ENCODE data around the gene SUCO. TPM values are rescaled to one million over a fixed set of nuclear protein-coding genes. Genes with fewer than 3 reads are reported as not detected.
A peak's percentile ranks its signal among the peaks of the same experiment; 100 is the strongest.

SUCO gene
- total RNA-seq, 1 donor from 2014 or later, result 38.0 TPM

DNA sequence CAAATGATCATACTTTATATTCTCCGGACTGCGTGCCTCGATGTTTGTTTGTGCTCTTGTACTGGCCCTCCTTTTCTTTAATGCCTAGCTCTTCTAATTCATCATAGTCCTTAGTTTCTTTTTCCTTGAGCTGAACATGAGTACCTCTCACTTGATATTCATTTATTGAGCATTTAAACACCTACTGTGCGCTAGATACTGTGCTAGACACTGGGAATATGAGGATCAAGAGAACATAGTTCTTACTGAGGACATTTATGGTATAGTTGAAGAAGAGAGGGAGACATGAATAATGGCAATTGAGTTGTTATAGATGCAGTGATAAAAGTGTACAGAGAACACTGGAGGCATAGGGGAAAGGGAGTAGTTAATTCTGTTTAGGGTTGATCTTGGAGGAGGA, 22.0 kb downstream of the SUCO start:
- Mint-ChIP-seq H3K27me3 (no peaks in the 10 kb centered on the region), H3K27ac (no peak overlapping the region), H3K4me1 (peaks cover 13% of the 10 kb centered on the region), H3K4me3 (no peak overlapping the region), H3K36me3 (ENCODE audit: low read depth) (peaks cover 38% of the 10 kb centered on the region), H3K9me3 (no peaks in the 10 kb centered on the region)
- intact Hi-C loops (cut with micrococcal nuclease), result no loop called here
- no peak for DNase-seq

- intact Hi-C loops (cut with micrococcal nuclease), result no loop called here
- Mint-ChIP-seq H3K4me3 (no peak overlapping the region), H3K36me3 (ENCODE audit: low read depth) (peaks cover 51% of the 10 kb centered on the region), H3K4me1 (peaks cover 8% of the 10 kb centered on the region), H3K27me3 (no peaks in the 10 kb centered on the region), H3K9me3 (no peaks in the 10 kb centered on the region), H3K27ac (no peak overlapping the region)
- DNase-seq, result no peak
Measured at GRCh38 chr1:172556461-172556860, 23.5 kb downstream of the SUCO start.

GRCh38 chr1:172557270-172557669, 24.3 kb downstream of the SUCO start:
- Mint-ChIP-seq H3K4me1 (peaks cover 8% of the 10 kb centered on the region), H3K27ac (no peak overlapping the region), H3K36me3 (ENCODE audit: low read depth) (peaks cover 55% of the 10 kb centered on the region), H3K27me3 (no peaks in the 10 kb centered on the region), H3K4me3 (no peak overlapping the region), H3K9me3 (no peaks in the 10 kb centered on the region)
- intact Hi-C loops (cut with micrococcal nuclease), result no loop called here
- DNase-seq, result no peak

GRCh38 chr1:172559572-172560210, 26.7 kb downstream of the SUCO start:
- DNase-seq, result no peak
- Mint-ChIP-seq H3K27me3 (no peaks in the 10 kb centered on the region), H3K36me3 (ENCODE audit: low read depth) (peaks cover 70% of the 10 kb centered on the region), H3K9me3 (peaks cover 7% of the 10 kb centered on the region), H3K27ac (no peak overlapping the region), H3K4me1 (peaks cover 7% of the 10 kb centered on the region), H3K4me3 (no peak overlapping the region)
- intact Hi-C loops (cut with micrococcal nuclease), result no loop called here

DNA sequence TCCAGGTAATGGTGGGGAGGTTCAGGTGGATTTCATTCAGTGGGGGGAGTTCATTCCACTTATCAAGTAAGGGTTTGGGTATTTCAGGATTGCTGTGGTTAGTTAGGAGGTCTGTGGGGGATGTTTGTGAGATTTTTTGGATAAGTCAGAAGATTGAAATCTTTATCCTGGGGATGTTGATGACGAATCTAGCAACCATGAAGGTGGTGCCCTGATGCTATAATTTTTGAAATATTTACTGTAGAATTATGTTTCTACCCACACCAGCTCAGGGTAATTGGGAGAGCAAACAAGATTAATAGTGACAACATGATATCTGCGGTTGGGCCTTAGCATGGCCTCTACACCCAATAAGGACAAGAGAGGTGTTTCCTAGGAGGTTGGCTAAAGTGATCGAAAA, 28.3 kb downstream of the SUCO start:
- Mint-ChIP-seq H3K4me3 (no peak overlapping the region), H3K36me3 (ENCODE audit: low read depth) (peaks cover 66% of the 10 kb centered on the region), H3K27me3 (no peaks in the 10 kb centered on the region), H3K9me3 (peaks cover 7% of the 10 kb centered on the region), H3K4me1 (peaks cover 4% of the 10 kb centered on the region), H3K27ac (no peak overlapping the region)
- intact Hi-C loops (cut with micrococcal nuclease), result no loop called here
- no peak for DNase-seq

DNA sequence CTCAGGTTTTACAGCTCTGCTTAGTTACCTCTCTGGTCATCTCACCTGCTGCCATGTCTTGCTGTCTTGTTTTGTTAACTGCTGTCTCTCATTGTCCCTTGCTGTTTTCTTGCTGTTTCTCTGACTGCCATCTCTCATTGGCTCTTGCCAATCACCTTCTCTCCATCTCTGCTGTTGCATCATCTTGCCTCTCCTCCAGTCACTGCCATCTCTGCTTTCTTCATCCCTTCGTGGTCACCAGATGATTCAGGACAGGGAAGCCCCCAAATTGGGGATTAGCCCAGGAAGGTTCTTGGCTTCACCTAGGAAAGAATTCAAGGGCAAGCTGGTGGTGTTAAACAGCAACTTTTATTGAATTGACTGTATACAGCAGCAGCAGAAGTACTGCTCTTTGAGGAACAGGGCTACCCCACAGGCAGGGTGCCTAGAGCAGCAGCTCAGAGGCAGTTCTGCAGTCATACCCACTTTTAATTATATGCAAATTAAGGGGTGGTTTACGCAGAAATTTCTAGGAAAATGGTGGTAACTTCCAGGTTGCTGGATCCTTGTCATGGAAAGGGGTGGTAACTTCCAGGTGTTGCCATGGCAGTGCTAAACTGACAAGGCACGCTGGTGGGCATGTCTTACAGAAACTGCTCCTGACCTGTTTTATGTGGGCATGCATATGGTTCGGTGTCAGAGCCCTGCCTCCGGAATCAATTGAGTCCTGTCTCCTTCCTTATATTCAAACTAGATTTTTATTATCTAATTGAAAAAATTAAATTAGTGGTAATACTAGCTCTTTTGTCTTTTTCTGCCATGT, 33.4 kb downstream of the SUCO start:
- no peak for DNase-seq
- Mint-ChIP-seq H3K27me3 (no peaks in the 10 kb centered on the region), H3K9me3 (peaks cover 10% of the 10 kb centered on the region), H3K27ac (peak overlapping the region; percentile 61), H3K4me1 (peaks cover 3% of the 10 kb centered on the region), H3K4me3 (no peak overlapping the region), H3K36me3 (ENCODE audit: low read depth) (peaks cover 56% of the 10 kb centered on the region)
- intact Hi-C loops (cut with micrococcal nuclease), result no loop called here

DNA sequence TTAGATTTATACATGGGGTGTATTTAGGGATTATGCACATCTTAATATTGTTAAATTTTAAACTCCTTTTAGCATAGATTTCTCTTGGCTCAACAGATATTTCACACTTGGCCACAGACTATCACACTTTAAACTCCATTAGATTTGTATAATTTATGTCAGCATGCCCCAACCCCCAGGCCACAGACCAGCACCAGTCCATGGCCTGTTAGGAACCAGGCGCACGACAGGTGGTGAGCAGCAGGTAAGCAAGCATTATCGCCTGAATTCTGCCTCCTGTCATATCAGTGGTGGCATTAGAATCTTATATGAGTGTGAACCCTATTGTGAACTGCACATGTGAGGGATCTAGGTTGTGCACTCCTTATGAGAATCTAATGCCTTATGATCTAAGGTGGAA, 34.8 kb downstream of the SUCO start:
- Mint-ChIP-seq H3K36me3 (ENCODE audit: low read depth) (peaks cover 52% of the 10 kb centered on the region), H3K27ac (no peak overlapping the region)

GRCh38 chr1:172574080-172574479, 41.1 kb downstream of the SUCO start:
- Mint-ChIP-seq H3K4me3 (no peak overlapping the region), H3K9me3 (peaks cover 3% of the 10 kb centered on the region), H3K27ac (no peak overlapping the region), H3K4me1 (no peaks in the 10 kb centered on the region), H3K36me3 (ENCODE audit: low read depth) (peaks cover 43% of the 10 kb centered on the region), H3K27me3 (no peaks in the 10 kb centered on the region)
- no peak for DNase-seq
- intact Hi-C loops (cut with micrococcal nuclease), result no loop called here

More for the DNA sequence above, 34.8 kb downstream of the SUCO start:
- Mint-ChIP-seq H3K9me3 (peaks cover 9% of the 10 kb centered on the region), H3K4me1 (peaks cover 3% of the 10 kb centered on the region), H3K27me3 (no peaks in the 10 kb centered on the region), H3K4me3 (no peak overlapping the region)
- DNase-seq, result no peak
- intact Hi-C loops (cut with micrococcal nuclease), result no loop called here

DNA sequence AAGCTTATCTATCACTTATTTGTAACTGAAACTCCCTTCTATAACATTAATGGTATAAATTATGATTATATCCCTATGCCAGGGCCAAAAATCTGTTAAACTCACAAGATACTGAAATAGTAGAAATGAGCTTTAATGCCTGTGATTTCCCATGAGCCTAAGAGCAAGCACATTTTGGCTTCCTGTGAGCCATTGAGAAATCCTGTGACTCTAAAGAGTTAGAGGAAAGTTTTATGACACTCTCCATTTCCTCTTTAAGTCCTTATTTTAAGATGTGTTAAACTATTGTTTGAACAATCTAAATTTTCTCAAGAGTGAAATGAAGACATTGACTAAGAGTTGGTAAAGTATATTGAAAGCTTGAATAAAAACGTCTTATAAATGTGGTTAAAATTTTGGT, 45.6 kb downstream of the SUCO start:
- H3K4me3 Mint-ChIP-seq, result no peak overlapping the region
- peaks cover 43% of the 10 kb centered on the region for H3K36me3 Mint-ChIP-seq (ENCODE audit: low read depth)
- DNase-seq, result no peak
- no peaks in the 10 kb centered on the region for H3K27me3 Mint-ChIP-seq
- H3K9me3 Mint-ChIP-seq, result no peaks in the 10 kb centered on the region
- intact Hi-C loops (cut with micrococcal nuclease), result no loop called here
- H3K27ac Mint-ChIP-seq, result no peak overlapping the region
- H3K4me1 Mint-ChIP-seq, result peaks cover 2% of the 10 kb centered on the region

- Mint-ChIP-seq H3K27me3 (no peaks in the 10 kb centered on the region), H3K4me1 (peaks cover 2% of the 10 kb centered on the region), H3K36me3 (ENCODE audit: low read depth) (peaks cover 38% of the 10 kb centered on the region), H3K27ac (no peak overlapping the region), H3K4me3 (no peak overlapping the region), H3K9me3 (no peaks in the 10 kb centered on the region)
- intact Hi-C loops (cut with micrococcal nuclease), result no loop called here
- no peak for DNase-seq
Measured at GRCh38 chr1:172581273-172581672, 48.3 kb downstream of the SUCO start.

- peaks cover 2% of the 10 kb centered on the region for H3K4me1 Mint-ChIP-seq
- no peak overlapping the region for H3K27ac Mint-ChIP-seq
- peaks cover 40% of the 10 kb centered on the region for H3K36me3 Mint-ChIP-seq (ENCODE audit: low read depth)
- no peak for DNase-seq
- H3K27me3 Mint-ChIP-seq, result no peaks in the 10 kb centered on the region
- intact Hi-C loops (cut with micrococcal nuclease), result no loop called here
- H3K9me3 Mint-ChIP-seq, result no peaks in the 10 kb centered on the region
- H3K4me3 Mint-ChIP-seq, result no peak overlapping the region
Measured at GRCh38 chr1:172581779-172582178, 48.8 kb downstream of the SUCO start.

- Mint-ChIP-seq H3K36me3 (ENCODE audit: low read depth) (peaks cover 39% of the 10 kb centered on the region), H3K4me1 (peaks cover 2% of the 10 kb centered on the region), H3K4me3 (no peak overlapping the region), H3K27ac (no peak overlapping the region), H3K27me3 (no peaks in the 10 kb centered on the region), H3K9me3 (no peaks in the 10 kb centered on the region)
- no peak for DNase-seq
- intact Hi-C loops (cut with micrococcal nuclease), result no loop called here
Measured at GRCh38 chr1:172582889-172583288, 49.9 kb downstream of the SUCO start.

- Mint-ChIP-seq H3K9me3 (peaks cover 5% of the 10 kb centered on the region), H3K4me1 (peaks cover 14% of the 10 kb centered on the region), H3K4me3 (no peak overlapping the region), H3K27ac (no peak overlapping the region), H3K36me3 (ENCODE audit: low read depth) (peaks cover 42% of the 10 kb centered on the region), H3K27me3 (no peaks in the 10 kb centered on the region)
- DNase-seq, result no peak
- intact Hi-C loops (cut with micrococcal nuclease), result loop anchor here (5.0 kb wide), 3 partner anchors 38 to 252 kb away; no protein-coding TSS in a partner anchor
Measured at GRCh38 chr1:172585348-172585747, 52.4 kb downstream of the SUCO start.

GRCh38 chr1:172585861-172586260, 52.9 kb downstream of the SUCO start:
- Mint-ChIP-seq H3K9me3 (peaks cover 5% of the 10 kb centered on the region), H3K4me1 (peaks cover 14% of the 10 kb centered on the region), H3K4me3 (no peak overlapping the region), H3K36me3 (ENCODE audit: low read depth) (peaks cover 47% of the 10 kb centered on the region), H3K27ac (no peak overlapping the region), H3K27me3 (no peaks in the 10 kb centered on the region)
- intact Hi-C loops (cut with micrococcal nuclease), result loop anchor here (5.0 kb wide), 3 partner anchors 39 to 251 kb away; no protein-coding TSS in a partner anchor
- DNase-seq, result no peak

Measured in activated CD4-positive, alpha-beta T cell treated with anti-CD3 and anti-CD28 coated beads, Interleukin-2, amount 10 ng/mL, durations not matched to agents 24 days and 14 days (primary cell).